K562 (cell line): ENCODE results near the gene LSS. TPM values are rescaled to one million over a fixed set of nuclear protein-coding genes. Genes with fewer than 3 reads are reported as not detected.
A peak's percentile ranks its signal among the peaks of the same experiment; 100 is the strongest.

Experiments
- ATAC-seq: fragments of 200-7000 bp; cut with Tn5 transposase; 3 replicates; pipeline ENCODE4 v1.9.1; 2020; ENCODE audit warnings: moderate library complexity
- BruUV-seq: library from RNA; stranded (reverse); fragments of 400-500 nt; replicated peaks from 2 replicates; lab custom pipeline; 2021; lab: Mats Ljungman, UMichigan
- CTCF ChIA-PET: fragments of 300-600 bp; formaldehyde crosslinking; extraction: SDS; loops from one replicate; lab custom pipeline; 2021; ENCODE audit warnings: low intra/inter-chr PET ratio; lab: Yijun Ruan, JAX
- POLR2A ChIA-PET: fragments of 300-600, 350-650 bp; sonication (Branson Sonifier 250); formaldehyde crosslinking; extraction: SDS; loops from one replicate; lab custom pipeline; 2021; ENCODE audit warnings: antibody characterized with exemption, inconsistent platforms; lab: Yijun Ruan, JAX
- DNase-seq, 4 experiments: peaks; one replicate each; pipeline versions ENCODE4 v3.0.0 to v3.0.0-alpha.2; 2011 to 2018; ENCODE audit warnings: low spot score in 3 of 4, mixed read lengths in 3 of 4; ENCODE audit errors: extremely low read depth in 1 of 4
- FAIRE-seq: peaks from 2 replicates; lab custom pipeline; 2011; peaks lifted over from hg19 to GRCh38; lab: Jason Lieb, UNC
- H2AFZ ChIP-seq: 2 replicates; pipeline ENCODE4 v1.6.0; 2011; ENCODE audit warnings: low read depth, low read length, control low read depth, inconsistent platforms
- H3K27ac ChIP-seq: fragments of 200-600 bp; 3 replicates; pipeline ENCODE4 v1.8.0; 2011; ENCODE audit warnings: low read depth, mild to moderate bottlenecking, control low read depth, inconsistent platforms, low read length, moderate library complexity, mixed read lengths; ENCODE audit errors: extremely low read depth
- H3K27me3 ChIP-seq, 2 experiments: fragments of 300-600 bp in 1 of 2; 2 replicates in 1 of 2; 3 replicates in 1 of 2; pipeline versions ENCODE4 v1.6.0 to v1.8.0; 2011; ENCODE audit warnings: inconsistent platforms in 2 of 2, low read length in 2 of 2, mild to moderate bottlenecking in 1 of 2, mixed read lengths in 1 of 2, moderate library complexity in 1 of 2; ENCODE audit not compliant: control insufficient read depth in 2 of 2, insufficient read depth in 2 of 2
- H3K36me3 ChIP-seq: fragments of 300-600 bp; 3 replicates; pipeline ENCODE4 v1.8.0; 2011; ENCODE audit warnings: mild to moderate bottlenecking, low read length, inconsistent platforms; ENCODE audit not compliant: control insufficient read depth, insufficient read depth
- H3K4me1 ChIP-seq, 2 experiments: fragments of 200-600 bp in 1 of 2; replicated peaks in 1 of 2; 2 replicates in 1 of 2; 3 replicates in 1 of 2; pipeline versions ENCODE4 v1.5.1 to v1.8.0; 2011; ENCODE audit warnings: inconsistent platforms in 2 of 2, low read length in 2 of 2, mild to moderate bottlenecking in 1 of 2, mixed read lengths in 1 of 2, moderate library complexity in 1 of 2; ENCODE audit not compliant: control insufficient read depth in 2 of 2, insufficient read depth in 2 of 2
- H3K4me2 ChIP-seq: 2 replicates; pipeline ENCODE4 v1.6.1; 2011; ENCODE audit warnings: low read length, control low read depth, inconsistent platforms, mixed read lengths; ENCODE audit not compliant: insufficient read depth
- H3K4me3 ChIP-seq: fragments of 200-600 bp; sonication (generic), shearing (Covaris generic); 2 replicates; pipeline ENCODE4 v1.5.1; 2016; ENCODE audit warnings: control low read depth, inconsistent platforms
- H3K79me2 ChIP-seq: fragments of 200-600 bp; 3 replicates; pipeline ENCODE4 v1.8.0; 2011; ENCODE audit warnings: low read length, inconsistent platforms; ENCODE audit not compliant: control insufficient read depth, insufficient read depth
- H3K9ac ChIP-seq, 2 experiments: 2 replicates each; pipeline versions ENCODE4 v1.6.0 to v1.6.1; 2011; ENCODE audit warnings: low read depth in 2 of 2, low read length in 2 of 2, control low read depth in 1 of 2, inconsistent platforms in 1 of 2, mild to moderate bottlenecking in 1 of 2, mixed read lengths in 1 of 2; ENCODE audit not compliant: insufficient read depth in 1 of 2
- H3K9me1 ChIP-seq: one replicate; pipeline ENCODE4 v1.6.0; 2011; ENCODE audit warnings: inconsistent platforms, mild to moderate bottlenecking, low read length, moderate library complexity; ENCODE audit not compliant: control insufficient read depth, insufficient read depth
- H3K9me3 ChIP-seq: replicated peaks from 2 replicates; pipeline ENCODE4 v1.5.1; 2011; ENCODE audit warnings: low read depth, low read length, inconsistent platforms; ENCODE audit not compliant: control insufficient read depth, insufficient read depth
- H4K20me1 ChIP-seq: replicated peaks from 2 replicates; pipeline ENCODE4 v1.6.1; 2011; ENCODE audit warnings: low read length, inconsistent platforms, mixed read lengths; ENCODE audit not compliant: control insufficient read depth, insufficient read depth
- JUN ChIP-seq, 2 experiments: sonication (generic) in 1 of 2; formaldehyde crosslinking in 1 of 2; IDR thresholded peaks; 2 replicates each; pipeline versions ENCODE4 v1.6.1 to v1.8.0; 2012 to 2022; ENCODE audit warnings: borderline replicate concordance in 2 of 2, mild to moderate bottlenecking in 2 of 2, improper control_type of control experiment in 1 of 2, low read depth in 1 of 2, low read length in 1 of 2, missing genetic modification reagents in 1 of 2
- POLR2G ChIP-seq: fragments of 200-400 bp; formaldehyde crosslinking; IDR thresholded peaks from 2 replicates; pipeline ENCODE4 v1.6.1; 2017; ENCODE audit warnings: low read depth, mild to moderate bottlenecking, antibody characterized with exemption, low read length, moderate library complexity
- TAF1 ChIP-seq: IDR thresholded peaks from 2 replicates; pipeline ENCODE4 v1.6.1; 2011; ENCODE audit warnings: mild to moderate bottlenecking, low read length, moderate library complexity; ENCODE audit not compliant: insufficient read depth, control insufficient read depth, severe bottlenecking; ENCODE audit errors: extremely low read depth
- ZNF431 ChIP-seq: sonication (generic); formaldehyde crosslinking; IDR thresholded peaks from 2 replicates; pipeline ENCODE4 v1.8.0; 2022; ENCODE audit warnings: mild to moderate bottlenecking, missing genetic modification reagents
- WGBS: fragments of 100-300 bp; shearing (Covaris generic); methylation state at CpG from one replicate; pipeline ENCODE4 v1.1.6; 2016; ENCODE audit warnings: low coverage, mixed read lengths; ENCODE audit not compliant: insufficient coverage; ENCODE audit errors: missing lambda C conversion rate; 5-methylcytosine and 5-hydroxymethylcytosine counted together
- in situ Hi-C: fragments of 300-500 bp; cut with MboI; formaldehyde crosslinking; loops from 4 replicates; pipeline ENCODE4 v1.15.0; 2018; ENCODE audit warnings: inconsistent platforms, mixed read lengths
- intact Hi-C: fragments of 100-400 bp; cut with micrococcal nuclease; formaldehyde crosslinking; loops from 2 replicates; pipeline ENCODE4 v1.14.2; 2022
- polyA plus RNA-seq, 8 experiments: library from polyadenylated mRNA; depleted of rRNA in 4 of 8; stranded (reverse) in 5 of 8; unstranded in 3 of 8; fragments of >200 nt; fragmentation: Nextera tagmentation in 2 of 8; fragmentation: Illumina TruSeq in 1 of 8; extraction: Ambion mirVana in 2 of 8; extraction: Trizol in 1 of 8; gene quantifications; 2 replicates each; pipeline versions ENCODE4 v1.2.1 to v1.2.3, GENCODE V29; 2011 to 2014; ENCODE audit warnings: inconsistent platforms in 1 of 8, missing spikeins in 1 of 8
- total RNA-seq, 7 experiments: library from RNA; depleted of rRNA in 6 of 7; stranded (reverse); fragments of >200 nt in 6 of 7; fragmentation: Illumina TruSeq in 2 of 7; extraction: Trizol in 2 of 7; gene quantifications; 2 replicates each; pipeline versions ENCODE4 v1.2.1 to v1.2.3, GENCODE V29; 2011 to 2021; ENCODE audit warnings: low replicate concordance in 1 of 7

LSS gene
- total and polyA plus RNA-seq, 9 of the 15 experiments (the other 6 are each of a cell fraction or from before 2014, with no cell fraction given), result 2.2 to 89.5 (median 37.4) TPM

DNA sequence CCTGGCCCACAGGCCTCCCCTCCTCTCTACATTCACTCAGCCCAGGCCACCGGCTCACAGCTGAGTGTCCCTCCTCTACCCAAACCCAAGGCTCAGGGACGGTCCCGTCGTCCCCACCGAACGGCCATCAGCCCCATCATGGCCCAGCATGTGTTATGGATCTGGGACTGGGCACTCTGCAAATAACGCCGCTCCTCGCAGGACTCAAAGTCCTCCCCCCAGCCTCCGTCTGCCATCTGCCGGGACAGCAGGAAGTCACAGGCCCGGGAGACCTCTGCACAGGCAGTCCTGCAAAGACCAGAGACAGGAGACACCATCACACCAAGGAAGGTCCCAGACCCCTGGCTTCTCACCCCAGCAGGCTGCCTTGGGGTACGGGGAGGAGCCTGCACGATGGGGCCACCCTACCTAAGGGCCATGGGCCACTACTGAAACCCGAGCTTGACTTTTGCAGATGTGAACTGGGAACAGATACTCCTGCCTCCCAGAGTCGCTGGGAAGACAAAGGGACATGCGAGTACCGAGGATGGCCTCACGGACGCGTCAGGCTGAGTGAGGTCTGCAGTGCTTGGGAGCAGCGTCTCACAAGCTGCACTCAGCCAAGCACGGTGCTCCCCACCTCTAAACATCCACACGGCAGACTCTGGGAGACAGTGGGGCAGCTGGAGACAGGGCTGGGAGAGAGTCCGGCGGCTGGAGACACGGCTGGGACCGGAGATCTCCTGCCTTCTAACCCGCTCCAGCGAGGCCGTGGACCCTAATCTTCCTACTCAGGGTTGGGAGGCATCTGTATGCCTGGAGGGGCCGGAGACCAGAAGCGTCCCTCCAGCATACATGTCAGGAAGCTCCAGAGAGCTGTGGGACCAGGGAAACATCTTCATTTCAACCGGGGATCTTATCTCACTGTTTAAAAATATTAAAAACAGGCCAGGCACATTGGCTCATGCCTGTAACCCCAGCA lies 33.9 kb downstream of the LSS start:
- CTCF ChIA-PET, result no interaction called here
- no peaks in the 10 kb centered on the region for H3K27me3 ChIP-seq
- no TSS peak for BruUV-seq
- no peaks in the 10 kb centered on the region for H4K20me1 ChIP-seq
- no peak overlapping the region for H3K27ac ChIP-seq
- in situ Hi-C loops, result no loop called here
- H3K9ac ChIP-seq, result no peak overlapping the region; a peak in 1 of 4 replicates
- H3K9me3 ChIP-seq, result no peaks in the 10 kb centered on the region
- no peak overlapping the region for H2AFZ ChIP-seq
- POLR2A ChIA-PET, result no interaction called here
- peaks cover 99% of the 10 kb centered on the region for H3K36me3 ChIP-seq
- 91% methylated on average over 28 of the region's 34 CpGs for WGBS
- no peaks in the 10 kb centered on the region for H3K79me2 ChIP-seq
- peaks cover 9 to 28% of the 10 kb centered on the region in 2 experiments; a peak in 4 of 5 replicates for H3K4me1 ChIP-seq
- ATAC-seq (no peak), DNase-seq (no peak), FAIRE-seq (no peak)
- no peak overlapping the region for H3K4me3 ChIP-seq
- TF ChIP-seq POLR2G (peak; percentile 40; the same call in 1 of the 2 replicates), ZNF431 (CRISPR knock-in tag) (no peak), TAF1 (no peak), JUN (IDR thresholded peaks at IDR 0.05; ENCODE audit: borderline replicate concordance, low read depth, low read length) (no peak), JUN (CRISPR knock-in tag; IDR thresholded peaks at IDR 0.05; ENCODE audit: borderline replicate concordance) (no peak)
- H3K9me1 ChIP-seq, result no peaks in the 10 kb centered on the region
- no peak overlapping the region for H3K4me2 ChIP-seq
- intact Hi-C loops, result no loop called here
